ENCODE measurements around the gene RPL35.

The RPL35 gene

DNA sequence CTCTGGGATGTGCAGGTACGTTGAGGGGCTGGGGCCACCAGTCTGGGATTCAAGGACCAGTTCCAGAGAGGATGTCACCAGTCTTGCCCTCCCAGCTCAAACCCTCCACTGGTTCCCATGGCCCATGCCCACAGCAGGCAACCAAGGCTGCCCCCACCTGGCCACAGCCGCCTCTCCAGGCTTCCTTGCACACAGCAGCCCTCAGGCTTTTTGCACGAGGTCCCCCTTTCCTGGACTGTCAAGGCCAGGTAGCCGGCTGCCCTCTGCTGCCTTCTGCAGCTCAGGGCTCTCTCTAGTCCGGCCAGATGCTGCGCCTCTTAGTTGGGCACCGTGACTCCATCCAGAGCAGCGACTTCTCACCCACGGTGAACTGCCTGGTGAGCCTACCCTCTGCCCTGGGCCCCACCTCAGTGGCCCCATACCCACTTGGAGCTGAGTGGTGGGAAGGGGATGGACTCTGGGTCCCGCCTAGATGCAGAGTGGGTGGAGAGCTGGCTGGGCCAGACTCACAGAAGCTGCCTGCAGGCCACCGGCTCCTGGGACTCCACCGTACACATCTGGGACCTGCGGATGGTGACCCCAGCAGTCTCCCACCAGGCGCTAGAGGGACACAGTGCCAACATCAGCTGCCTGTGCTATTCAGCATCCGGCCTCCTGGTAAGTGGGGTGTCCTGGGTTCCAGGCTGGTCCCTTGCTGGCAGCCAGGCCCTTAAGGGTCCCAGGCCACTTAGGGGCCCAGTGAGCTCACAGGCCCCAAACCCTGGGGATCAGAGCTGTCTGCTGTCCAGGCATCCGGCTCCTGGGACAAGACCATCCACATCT, 5.6 kb downstream of the RPL35 start:
- TF ChIP-seq, protein P1, sequence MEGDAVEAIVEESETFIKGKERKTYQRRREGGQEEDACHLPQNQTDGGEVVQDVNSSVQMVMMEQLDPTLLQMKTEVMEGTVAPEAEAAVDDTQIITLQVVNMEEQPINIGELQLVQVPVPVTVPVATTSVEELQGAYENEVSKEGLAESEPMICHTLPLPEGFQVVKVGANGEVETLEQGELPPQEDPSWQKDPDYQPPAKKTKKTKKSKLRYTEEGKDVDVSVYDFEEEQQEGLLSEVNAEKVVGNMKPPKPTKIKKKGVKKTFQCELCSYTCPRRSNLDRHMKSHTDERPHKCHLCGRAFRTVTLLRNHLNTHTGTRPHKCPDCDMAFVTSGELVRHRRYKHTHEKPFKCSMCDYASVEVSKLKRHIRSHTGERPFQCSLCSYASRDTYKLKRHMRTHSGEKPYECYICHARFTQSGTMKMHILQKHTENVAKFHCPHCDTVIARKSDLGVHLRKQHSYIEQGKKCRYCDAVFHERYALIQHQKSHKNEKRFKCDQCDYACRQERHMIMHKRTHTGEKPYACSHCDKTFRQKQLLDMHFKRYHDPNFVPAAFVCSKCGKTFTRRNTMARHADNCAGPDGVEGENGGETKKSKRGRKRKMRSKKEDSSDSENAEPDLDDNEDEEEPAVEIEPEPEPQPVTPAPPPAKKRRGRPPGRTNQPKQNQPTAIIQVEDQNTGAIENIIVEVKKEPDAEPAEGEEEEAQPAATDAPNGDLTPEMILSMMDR (conservative IDR thresholded peaks at IDR 0.05; ENCODE audit: low read depth, low read length): peak; percentile 64
- no peak for DNase-seq (ENCODE audit: low read depth)
- H3K4me3 ChIP-seq (ENCODE audit: low read length): no peak overlapping the region

DNA sequence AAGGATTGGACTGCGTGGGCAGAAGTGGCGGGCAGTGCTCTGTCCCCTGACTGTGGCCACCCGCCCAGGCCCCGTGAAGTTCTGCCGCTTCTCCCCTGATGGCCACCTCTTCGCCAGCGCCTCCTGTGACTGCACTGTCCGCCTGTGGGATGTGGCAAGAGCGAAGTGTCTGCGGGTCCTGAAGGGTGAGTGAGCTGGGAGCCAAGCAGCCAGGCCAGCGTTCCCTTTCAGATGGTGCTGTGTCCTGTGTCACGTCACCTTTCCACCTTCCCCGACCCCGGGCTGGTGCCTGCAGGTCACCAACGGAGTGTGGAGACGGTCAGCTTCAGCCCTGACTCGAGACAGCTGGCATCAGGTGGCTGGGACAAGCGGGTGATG, 6.2 kb downstream of the RPL35 start:
- H3K4me3 ChIP-seq (ENCODE audit: low read length): no peak overlapping the region
- no peak for DNase-seq (ENCODE audit: low read depth)
- TF ChIP-seq, protein P1 (conservative IDR thresholded peaks at IDR 0.05; ENCODE audit: low read depth, low read length): no peak

DNA sequence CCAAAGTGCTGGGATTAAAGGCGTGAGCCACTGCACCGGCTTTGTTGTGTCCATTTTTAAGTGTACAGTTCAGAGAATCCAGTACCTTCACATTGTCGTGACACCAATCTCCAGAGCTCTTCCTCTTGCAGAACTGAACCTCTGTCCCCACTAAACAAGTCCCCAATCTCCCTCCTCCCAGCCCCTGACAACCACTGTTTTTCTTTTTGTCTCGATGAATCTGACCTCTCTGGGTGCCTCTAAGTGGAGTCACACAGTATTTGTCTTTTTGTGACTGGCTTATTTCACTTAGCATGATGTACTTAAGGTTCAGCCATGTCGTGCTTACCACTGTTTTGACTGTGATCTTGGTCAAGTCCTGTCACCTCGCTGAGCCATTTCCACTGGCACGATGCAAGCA, 6.9 kb downstream of the RPL35 start:
- TF ChIP-seq, protein P1 (conservative IDR thresholded peaks at IDR 0.05; ENCODE audit: low read depth, low read length): no peak
- no peak overlapping the region for H3K4me3 ChIP-seq (ENCODE audit: low read length)
- no peak for DNase-seq (ENCODE audit: low read depth)

DNA sequence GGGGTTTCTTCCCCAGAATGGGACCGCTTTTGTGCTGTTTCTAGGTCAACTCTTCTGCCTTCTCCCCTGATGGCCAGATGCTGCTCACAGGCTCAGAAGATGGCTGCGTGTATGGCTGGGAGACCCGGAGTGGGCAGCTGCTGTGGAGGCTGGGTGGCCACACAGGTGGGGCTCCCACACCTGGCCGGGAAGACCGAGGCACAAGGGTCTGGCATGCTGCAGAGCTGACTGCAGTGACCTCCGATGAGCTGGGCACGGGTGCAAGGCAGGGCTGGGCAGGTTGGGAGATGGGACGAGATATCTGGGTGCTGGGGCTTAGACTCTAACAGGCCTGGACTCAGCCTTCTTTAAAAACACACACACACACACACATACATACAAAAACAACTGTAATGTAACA, 7.6 kb downstream of the RPL35 start:
- TF ChIP-seq, protein P1 (conservative IDR thresholded peaks at IDR 0.05; ENCODE audit: low read depth, low read length): no peak
- DNase-seq (ENCODE audit: low read depth): no peak
- H3K4me3 ChIP-seq (ENCODE audit: low read length): no peak overlapping the region

DNA sequence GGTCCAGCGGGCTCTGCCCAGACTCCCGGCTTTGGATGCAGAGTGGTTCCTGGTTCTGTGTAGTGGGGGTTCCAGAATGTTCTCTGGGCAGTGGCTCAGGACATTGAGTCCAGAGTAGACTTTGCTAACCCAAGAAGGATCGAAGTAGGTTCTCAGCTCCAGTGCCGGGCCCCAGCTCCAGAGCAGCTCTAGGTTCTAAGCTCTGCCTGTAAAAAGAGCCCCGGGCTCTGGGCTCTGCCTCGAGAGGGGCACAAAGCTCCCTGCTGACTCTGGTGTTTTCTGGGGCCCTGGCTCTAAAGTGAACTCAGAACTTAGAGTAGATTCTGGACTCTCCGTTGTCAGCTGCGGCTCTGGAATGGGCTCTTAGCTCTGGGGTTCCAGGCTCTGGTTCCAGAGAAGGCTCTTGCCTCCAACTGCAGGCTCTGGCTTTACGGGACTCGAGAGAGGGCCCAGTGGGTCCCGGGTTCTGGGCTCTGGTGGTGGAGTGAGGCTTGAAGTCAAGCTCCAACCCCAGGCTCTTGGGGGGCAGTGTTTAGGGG, 8.1 kb downstream of the RPL35 start:
- TF ChIP-seq, protein P1 (conservative IDR thresholded peaks at IDR 0.05; ENCODE audit: low read depth, low read length): no peak
- DNase-seq (ENCODE audit: low read depth): no peak
- no peak overlapping the region for H3K4me3 ChIP-seq (ENCODE audit: low read length)

DNA sequence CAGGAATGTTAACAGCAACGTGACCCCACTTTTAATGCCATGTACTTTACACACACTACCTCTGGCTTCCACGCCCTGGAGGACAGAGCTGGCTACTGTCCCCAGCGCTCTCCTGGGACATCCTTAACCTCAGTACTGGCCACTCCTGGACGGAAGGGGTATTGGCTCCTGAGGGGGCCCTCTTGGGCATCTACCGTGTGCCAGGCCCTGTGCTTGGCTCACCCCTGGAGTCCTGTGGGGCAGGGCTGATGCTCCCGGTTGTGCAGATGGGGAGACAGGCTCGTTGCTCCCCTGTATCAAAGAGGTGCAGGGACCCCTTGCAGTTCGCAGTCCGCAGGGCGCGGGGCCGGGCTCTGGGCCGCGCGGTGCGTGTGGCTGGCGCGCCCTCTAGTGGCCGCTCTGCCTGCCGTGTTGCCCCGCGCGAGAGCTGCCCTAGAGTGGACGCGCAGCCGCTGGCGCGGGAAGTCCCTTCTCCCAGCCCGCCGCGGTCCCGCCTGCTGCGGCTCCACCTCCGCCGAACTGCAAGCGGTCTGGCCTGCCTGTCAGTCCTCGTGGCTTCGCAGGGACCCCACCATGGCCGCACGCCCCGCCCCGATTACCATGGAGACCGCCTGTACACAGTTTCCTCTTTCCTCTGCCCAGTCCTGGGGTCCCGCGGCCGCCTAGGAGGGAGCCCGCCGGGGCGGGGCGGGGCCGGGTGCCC, 8.8 kb downstream of the RPL35 start, which contains the start of gene WDR38:
Gene WDR38 (plus strand): TSS at position 632 of the 703 bp plus-strand sequence. CDS start 72 bp downstream, outside the sequence.
- no peak for DNase-seq (ENCODE audit: low read depth)

More for the DNA sequence above, 8.8 kb downstream of the RPL35 start, which contains the start of gene WDR38:
- TF ChIP-seq, protein P1 (conservative IDR thresholded peaks at IDR 0.05; ENCODE audit: low read depth, low read length): no peak
- H3K4me3 ChIP-seq (ENCODE audit: low read length): peak within 1 kb of the TSS; percentile 45

Data from retinal pigment epithelial cell (primary cell).